ENCODE measurements around the gene ZNF391.

DNA sequence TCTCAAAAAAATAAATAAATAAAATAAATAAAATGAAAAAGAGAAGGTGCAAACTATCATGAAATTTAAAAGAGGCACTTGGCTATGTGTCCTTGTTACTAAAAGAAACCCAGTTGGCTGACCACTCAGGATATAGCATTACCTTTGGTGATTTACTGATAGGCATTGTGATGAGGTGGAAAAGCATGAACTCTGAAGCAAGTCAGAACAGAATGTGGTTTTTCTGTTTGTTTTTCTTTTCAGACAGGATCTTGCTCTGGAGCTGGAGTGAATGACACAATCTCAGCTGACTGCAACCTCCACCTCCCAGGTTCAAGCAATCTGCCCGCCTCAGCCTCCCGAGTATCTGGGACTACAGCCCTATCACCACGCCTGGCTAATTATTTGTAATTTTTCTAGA, 52.4 kb downstream of the ZNF391 start:
- TF ChIP-seq, protein P1, sequence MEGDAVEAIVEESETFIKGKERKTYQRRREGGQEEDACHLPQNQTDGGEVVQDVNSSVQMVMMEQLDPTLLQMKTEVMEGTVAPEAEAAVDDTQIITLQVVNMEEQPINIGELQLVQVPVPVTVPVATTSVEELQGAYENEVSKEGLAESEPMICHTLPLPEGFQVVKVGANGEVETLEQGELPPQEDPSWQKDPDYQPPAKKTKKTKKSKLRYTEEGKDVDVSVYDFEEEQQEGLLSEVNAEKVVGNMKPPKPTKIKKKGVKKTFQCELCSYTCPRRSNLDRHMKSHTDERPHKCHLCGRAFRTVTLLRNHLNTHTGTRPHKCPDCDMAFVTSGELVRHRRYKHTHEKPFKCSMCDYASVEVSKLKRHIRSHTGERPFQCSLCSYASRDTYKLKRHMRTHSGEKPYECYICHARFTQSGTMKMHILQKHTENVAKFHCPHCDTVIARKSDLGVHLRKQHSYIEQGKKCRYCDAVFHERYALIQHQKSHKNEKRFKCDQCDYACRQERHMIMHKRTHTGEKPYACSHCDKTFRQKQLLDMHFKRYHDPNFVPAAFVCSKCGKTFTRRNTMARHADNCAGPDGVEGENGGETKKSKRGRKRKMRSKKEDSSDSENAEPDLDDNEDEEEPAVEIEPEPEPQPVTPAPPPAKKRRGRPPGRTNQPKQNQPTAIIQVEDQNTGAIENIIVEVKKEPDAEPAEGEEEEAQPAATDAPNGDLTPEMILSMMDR (IDR thresholded peaks at IDR 0.05 in 4 of 5, conservative IDR thresholded peaks at IDR 0.05 in 1 of 5), result no peak
- TF ChIP-seq POLR2A (IDR thresholded peaks at IDR 0.05), result no peak

All from gastrocnemius medialis (tissue), 4 donors.